Measurements from ENCODE around the gene RPTOR. TPM values are rescaled to one million over a fixed set of nuclear protein-coding genes. Genes with fewer than 3 reads are reported as not detected.

Gene RPTOR
- total RNA-seq, 6 experiments from 2014 or later, result 34.4 to 39.2 (median 35.5) TPM

- no peak for DNase-seq
- H3K9me3 Mint-ChIP-seq, result no peaks in the 10 kb centered on the region
- no peak overlapping the region for H3K4me3 Mint-ChIP-seq
- no peaks in the 10 kb centered on the region for H3K36me3 Mint-ChIP-seq (ENCODE audit: low read depth)
- H3K27me3 Mint-ChIP-seq (ENCODE audit: insufficient read depth), result peaks cover 12% of the 10 kb centered on the region
- peaks cover 24% of the 10 kb centered on the region for H3K4me1 Mint-ChIP-seq (ENCODE audit: low read depth)
- H3K27ac Mint-ChIP-seq, result no peak overlapping the region
- no peak for TF ChIP-seq CTCF (IDR thresholded peaks at IDR 0.05)
Measured at GRCh38 chr17:80997424-80998117, 452.9 kb downstream of the RPTOR start.

GRCh38 chr17:80998118-80998747 lies 453.6 kb downstream of the RPTOR start:
- Mint-ChIP-seq H3K27me3 (ENCODE audit: insufficient read depth) (peaks cover 19% of the 10 kb centered on the region), H3K27ac (no peak overlapping the region), H3K9me3 (no peaks in the 10 kb centered on the region), H3K4me1 (ENCODE audit: low read depth) (peaks cover 19% of the 10 kb centered on the region), H3K36me3 (ENCODE audit: low read depth) (no peaks in the 10 kb centered on the region), H3K4me3 (no peak overlapping the region)
- TF ChIP-seq CTCF (IDR thresholded peaks at IDR 0.05), result no peak
- DNase-seq, result no peak

GRCh38 chr17:80998748-80999535 lies 454.3 kb downstream of the RPTOR start:
- TF ChIP-seq CTCF (IDR thresholded peaks at IDR 0.05), result no peak
- DNase-seq, result no peak
- Mint-ChIP-seq H3K4me1 (ENCODE audit: low read depth) (peaks cover 15% of the 10 kb centered on the region), H3K27ac (no peak overlapping the region), H3K9me3 (no peaks in the 10 kb centered on the region), H3K4me3 (no peak overlapping the region), H3K36me3 (ENCODE audit: low read depth) (no peaks in the 10 kb centered on the region), H3K27me3 (ENCODE audit: insufficient read depth) (peaks cover 24% of the 10 kb centered on the region)

GRCh38 chr17:80999536-81000333 lies 455.1 kb downstream of the RPTOR start:
- no peaks in the 10 kb centered on the region for H3K36me3 Mint-ChIP-seq (ENCODE audit: low read depth)
- H3K27me3 Mint-ChIP-seq (ENCODE audit: insufficient read depth), result peaks cover 25% of the 10 kb centered on the region
- H3K9me3 Mint-ChIP-seq, result no peaks in the 10 kb centered on the region
- H3K4me1 Mint-ChIP-seq (ENCODE audit: low read depth), result peaks cover 15% of the 10 kb centered on the region
- TF ChIP-seq CTCF (IDR thresholded peaks at IDR 0.05), result no peak
- no peak for DNase-seq
- no peak overlapping the region for H3K4me3 Mint-ChIP-seq
- H3K27ac Mint-ChIP-seq, result no peak overlapping the region

- TF ChIP-seq CTCF (IDR thresholded peaks at IDR 0.05), result no peak
- H3K9me3 Mint-ChIP-seq, result no peaks in the 10 kb centered on the region
- no peak for DNase-seq
- no peak overlapping the region for H3K27ac Mint-ChIP-seq
- H3K4me1 Mint-ChIP-seq (ENCODE audit: low read depth), result peaks cover 15% of the 10 kb centered on the region
- peaks cover 29% of the 10 kb centered on the region for H3K27me3 Mint-ChIP-seq (ENCODE audit: insufficient read depth)
- no peak overlapping the region for H3K4me3 Mint-ChIP-seq
- no peaks in the 10 kb centered on the region for H3K36me3 Mint-ChIP-seq (ENCODE audit: low read depth)
Measured at GRCh38 chr17:81000334-81000630, 455.6 kb downstream of the RPTOR start.

Measured in HFFc6 (cell line).